Activated T-cell treated with anti-CD3 and anti-CD28 coated beads for 48 hours (primary cell): ENCODE results near the gene ISCU.
"Not testable (repeated sequence)": the region's sequence is repeated elsewhere in the genome, so short reads cannot be mapped to it uniquely, and the experiment has no call there.

Source experiments
- DNase-seq: peaks from one replicate; pipeline ENCODE4 v3.0.0-alpha.2; 2020; ENCODE audit warnings: low read depth

The ISCU gene

DNA sequence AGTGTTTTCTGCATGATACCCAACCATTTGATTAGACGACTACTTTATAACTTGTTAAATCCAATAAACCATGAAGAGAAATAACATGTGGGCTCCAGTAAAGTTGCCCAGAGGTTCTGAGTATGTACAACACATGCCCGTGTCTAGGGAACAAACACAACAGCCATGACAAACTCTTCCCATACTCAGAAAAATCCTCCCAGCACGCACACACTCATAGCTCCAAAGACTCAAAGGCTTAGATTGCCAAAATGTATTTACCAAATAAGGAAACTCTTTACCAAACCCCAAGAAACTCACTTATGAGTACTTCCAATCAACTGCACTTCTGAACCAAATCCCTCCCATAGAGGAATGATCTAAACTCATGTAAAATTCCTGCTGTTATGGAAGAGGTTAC is 18.7 kb upstream of the ISCU start:
- DNase-seq, result no peak

DNA sequence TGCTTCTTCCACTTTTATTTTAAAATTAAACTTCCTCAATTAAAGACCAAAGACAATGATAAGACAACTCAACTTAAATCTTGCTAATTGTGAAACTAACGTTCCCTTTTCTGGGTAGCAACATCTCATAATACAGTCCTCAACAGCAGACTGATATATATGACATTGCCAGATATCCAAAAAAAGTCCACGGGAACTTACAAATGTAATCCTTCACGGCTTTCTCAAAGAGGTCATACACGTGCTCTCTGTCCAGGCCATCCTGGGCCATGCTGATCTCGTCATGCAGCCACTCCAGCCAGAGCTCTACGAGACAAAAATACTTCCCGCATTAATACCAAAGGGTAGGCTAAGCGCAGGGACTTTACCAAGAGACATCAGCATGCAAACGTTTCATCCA is 14.7 kb upstream of the ISCU start:
- no peak for DNase-seq

DNA sequence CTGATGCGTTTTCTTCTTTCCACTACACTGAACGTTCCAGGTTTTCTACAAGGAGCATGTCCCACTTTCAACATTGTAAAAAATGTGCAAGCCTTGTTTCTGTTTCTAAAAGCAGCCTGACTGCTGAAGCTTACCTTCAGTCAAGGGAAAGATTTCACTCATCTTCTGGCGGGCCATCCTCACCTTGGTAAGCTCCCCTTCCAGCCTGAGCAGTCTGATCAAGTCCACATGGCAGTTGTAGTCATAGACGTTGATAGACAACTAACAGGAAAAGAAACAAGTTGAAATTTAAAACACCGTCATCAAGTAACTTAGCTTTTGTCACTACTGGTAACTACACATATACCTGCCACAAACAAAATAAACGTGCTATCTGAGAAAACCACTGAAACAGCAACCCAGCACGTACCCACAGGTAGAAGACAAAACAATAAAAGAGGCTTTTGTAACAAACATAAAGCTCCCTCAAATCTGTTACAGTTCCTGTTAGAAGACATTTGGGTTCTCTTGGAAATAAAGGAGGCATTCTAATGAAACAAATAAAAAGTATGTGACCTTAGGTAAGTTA is 13.4 kb upstream of the ISCU start:
- DNase-seq, result no peak

DNA sequence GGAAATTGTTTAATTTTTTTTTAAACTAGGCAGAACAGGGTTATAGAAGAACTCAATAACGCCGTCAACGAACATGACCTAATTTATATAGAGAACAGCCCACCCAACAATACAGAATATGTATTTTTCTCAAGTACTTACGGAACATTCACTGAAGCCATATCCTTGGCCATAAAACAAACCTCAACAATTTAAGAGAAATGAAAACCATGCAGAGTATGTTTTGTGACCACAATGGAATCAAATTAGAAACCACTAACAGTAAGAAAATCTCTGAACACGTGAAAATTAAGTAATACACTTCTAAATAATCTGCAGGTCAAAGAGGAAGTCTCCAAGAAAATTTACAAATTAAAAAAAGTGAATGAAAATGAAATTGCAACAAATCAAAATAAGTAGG is 10.9 kb upstream of the ISCU start:
- DNase-seq, result no peak

DNA sequence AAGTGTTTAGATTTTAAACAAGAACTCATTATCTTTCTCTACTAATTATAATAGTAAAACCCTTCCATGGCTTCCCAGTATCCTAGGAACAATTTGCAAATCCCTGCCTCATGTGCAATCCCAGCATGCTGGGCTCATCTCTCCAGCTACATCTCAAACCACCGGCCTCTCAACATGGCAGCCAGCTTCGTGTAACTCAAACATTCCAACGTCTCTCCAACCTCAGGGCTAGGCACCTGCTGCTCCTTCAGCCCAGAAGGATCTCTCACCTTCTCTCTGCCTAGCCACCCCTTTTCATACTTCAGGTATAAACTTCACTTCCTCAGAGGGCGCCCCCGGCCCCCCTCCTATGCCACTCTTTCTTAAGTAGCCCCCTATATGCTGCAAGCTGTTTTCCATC is 8.6 kb upstream of the ISCU start:
- DNase-seq, result no peak

DNA sequence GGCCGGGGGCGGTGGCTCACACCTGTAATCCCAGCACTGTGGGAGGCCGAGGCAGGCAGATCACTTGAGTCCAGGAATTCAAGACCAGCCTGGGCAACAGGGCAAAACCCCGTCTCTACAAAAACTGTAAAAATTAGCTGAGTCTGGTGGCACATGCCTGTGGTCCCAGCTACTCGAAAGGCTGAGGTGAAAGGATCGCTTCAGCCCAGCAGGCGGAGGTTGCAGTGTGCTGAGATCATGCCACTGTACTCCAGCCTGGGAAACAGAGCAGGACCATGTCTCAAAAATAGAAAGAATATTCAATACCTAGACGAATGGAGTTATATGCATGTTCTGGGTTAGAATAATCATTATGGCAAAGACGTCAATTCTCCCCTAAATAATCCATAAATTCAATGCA is 7.0 kb upstream of the ISCU start:
- not testable (repeated sequence) for DNase-seq

DNA sequence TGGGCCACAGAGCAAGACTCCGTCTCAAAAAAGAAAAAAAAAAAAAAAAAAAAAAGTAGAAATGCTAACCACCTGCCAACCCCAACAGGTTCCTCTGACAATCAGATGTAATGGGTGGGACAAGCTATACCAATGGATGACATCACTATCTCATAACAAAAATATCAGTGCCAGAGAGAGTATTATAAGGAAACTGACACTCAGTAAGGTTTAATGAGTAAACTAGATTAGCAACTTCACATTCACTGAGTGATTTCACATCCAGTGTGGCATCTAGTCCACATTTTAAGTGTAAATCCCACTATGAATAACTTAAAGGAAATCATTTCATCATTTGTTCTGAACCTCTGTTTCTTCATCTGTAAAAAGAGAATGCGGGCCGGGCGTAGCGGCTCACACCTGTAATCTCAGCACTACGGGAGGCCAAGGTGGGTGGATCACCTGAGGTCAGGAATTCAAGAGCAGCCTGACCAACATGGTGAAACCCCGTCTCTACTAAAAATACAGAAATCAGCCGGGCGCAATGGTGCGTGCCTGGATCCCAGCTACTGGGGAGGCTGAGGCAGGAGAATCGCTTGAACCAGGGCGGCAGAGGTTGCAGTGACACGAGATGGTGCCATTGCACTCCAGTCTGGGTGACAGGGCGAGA is 3.3 kb upstream of the ISCU start:
- peak; percentile 34 for DNase-seq

DNA sequence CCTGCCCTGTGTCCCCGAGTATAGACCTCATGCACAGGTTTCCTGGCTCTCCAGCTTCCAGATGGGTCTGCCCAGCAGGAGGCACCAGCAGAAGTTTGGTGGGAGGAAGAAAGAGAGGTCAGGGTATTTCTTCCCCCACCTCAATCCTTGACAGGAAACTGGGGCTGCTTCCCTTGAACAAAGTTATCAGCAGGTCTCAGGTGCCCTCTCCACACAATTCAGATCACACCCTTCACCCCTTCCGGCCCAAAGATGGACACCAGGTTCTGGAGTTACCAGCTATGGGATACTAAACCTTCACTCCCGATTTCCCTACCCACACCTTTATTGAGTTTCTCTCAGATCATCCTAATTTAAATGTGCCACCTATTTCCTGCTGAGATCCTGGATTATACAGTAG is 2.6 kb upstream of the ISCU start:
- DNase-seq, result no peak

DNA sequence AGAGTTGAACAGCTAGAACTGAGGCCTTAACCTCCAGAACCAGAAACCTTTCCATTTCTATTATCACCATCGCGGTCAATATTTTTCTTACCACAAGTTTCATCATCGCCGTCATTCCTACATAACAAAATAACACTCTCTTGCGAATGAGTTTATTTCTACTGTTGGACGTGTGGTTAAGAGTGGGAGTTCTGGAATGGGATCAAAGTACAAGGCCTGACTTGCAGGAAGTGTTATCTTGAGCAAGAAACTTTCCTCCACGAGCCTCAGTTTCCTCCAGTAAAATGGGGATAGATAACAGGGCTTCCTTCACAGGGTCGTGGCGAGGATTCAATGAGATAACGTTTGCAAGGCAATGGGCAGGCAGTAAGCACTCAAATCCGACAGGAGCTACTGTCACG is 2.1 kb upstream of the ISCU start:
- no peak for DNase-seq

DNA sequence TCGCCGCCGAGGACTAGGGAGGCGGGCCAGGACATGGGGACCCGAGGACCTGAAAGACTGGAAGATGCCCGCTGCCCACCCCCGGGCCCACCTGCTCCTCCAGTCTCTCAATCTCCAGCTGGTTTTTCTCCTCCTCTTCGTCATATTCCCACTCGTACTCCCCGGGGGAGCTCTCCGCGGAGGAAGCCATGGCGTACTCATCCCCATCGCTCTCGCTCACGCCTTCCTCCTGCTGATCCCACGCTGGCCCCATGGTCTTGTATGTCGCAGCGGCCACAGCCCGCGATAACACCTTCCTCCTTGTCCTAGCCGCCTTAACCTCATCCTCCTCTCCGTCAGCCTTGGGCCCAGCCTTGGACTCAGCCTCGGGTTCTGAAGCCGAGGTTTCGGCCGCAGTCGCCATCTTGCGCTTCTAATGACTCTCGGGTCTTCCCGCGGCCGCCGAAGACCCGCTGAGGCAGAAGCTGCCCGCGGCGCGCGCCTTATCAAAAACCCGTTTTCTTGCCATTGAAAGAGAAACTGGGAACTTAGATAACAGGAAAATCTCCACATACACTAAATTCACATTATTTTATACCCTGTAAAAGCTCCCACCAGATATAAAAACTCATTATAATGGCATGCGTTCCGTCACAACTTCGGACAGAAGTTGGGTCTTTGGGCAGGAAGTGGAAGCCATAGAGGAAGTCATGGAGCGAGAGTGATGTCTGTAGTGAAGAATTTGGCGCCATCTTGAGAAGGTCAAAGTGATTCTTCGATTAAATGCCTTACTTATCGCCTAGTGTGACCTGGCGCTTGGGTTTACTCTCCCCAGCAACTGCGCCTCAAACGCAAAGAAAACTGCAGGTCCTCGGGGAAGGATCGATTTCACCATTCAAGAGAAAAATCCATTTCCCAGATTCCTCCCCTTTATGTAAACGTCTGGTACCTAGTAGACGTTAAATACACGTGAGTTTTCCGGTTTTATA is 1.4 kb upstream of the ISCU start, which contains the start of gene SART3:
SART3 (minus strand) TSS at position 422 of the 968 bp plus-strand sequence; CDS start at position 403, 19 bp downstream.
- DNase-seq, result peak; percentile 74

DNA sequence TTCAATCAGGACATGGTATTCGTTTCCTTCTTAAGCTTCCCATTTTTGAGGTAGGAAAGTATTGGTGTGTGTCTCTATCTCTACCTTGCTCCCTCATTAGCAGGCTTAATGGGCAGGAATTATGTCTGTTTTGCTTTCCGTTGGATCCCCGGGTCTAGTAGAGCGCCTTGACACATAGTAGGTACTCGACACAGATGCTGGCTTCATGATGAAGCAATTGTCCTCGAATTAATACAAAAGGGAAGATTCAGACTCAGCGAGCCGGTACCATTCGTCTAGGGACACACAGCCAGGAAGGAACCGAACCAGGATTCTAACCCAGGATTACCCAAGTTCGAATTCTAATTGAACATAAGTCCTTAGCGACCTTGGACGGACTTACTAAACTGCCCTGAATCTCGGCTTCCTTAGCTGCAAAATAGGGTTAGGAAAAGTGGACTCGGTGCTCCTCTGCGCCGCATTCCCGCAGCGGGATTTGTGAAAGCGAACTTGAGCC is 496 bp upstream of the ISCU start:
- DNase-seq, result no peak

DNA sequence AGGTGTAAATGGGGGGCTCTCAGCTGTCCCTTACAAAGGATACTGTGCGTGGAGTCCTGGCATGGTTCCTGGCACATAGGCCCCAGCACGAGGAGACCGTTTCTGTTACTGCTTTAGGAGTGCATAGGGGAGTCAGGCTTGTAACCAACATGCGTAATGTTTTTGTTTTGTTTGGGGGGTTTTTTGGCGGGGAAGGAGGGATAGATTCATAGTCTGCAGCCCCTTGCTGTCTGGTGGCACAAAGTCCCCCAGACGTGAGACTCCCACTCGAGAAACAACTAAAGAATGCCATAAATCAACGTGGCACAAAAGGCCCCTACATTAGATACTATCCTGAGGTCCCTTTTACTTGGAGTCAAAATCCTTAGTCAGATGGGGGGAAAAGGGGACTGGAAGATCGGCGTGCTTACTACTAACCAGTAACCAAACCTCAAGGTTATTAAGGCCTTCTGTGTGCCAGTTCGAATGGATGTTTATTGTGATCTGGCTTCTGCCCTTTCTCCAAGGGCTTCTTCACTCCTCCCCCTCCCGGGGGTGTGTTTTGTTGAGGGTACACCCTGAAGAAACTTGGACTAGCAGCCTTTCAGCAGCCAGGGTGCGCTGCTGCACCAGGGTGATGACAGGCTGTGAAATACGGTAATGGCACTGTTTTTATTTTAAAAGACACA is 874 bp downstream of the ISCU start:
- DNase-seq, result peak; percentile 78

DNA sequence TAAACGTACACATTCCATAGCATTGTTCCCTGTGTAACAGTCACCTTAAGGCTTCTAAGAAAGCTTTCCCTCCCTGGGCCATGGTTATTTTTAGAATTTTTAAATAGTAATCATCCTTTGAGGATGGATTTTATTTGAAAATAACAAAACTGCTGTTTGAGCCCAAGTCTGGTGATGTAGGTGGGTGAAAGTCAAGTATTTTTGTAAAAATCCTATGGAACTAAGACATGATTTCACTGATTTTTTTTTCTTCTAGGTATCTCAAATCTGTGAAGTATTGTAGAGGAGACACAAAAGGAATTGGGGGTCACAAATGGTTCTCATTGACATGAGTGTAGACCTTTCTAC is 1.4 kb downstream of the ISCU start:
- DNase-seq, result no peak

DNA sequence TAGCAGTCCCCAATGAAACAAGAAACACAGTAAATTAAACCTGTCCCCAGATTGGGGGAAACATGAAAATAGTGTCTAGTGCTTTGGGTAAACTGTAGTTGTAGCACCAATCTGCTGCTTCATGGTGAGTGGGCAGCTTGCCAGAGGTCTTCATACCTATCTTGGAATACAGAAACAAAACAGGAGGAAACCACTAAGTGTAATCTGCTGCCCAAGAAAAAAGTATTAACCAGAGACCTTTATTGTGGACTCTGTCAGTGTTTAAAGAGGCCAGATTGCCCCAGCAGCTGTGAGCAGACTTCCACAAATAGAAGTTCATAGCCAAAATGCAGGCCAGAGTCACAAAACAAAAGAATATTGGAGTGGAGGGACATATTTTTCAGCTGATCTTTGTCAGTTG is 2.3 kb downstream of the ISCU start:
- DNase-seq, result no peak

DNA sequence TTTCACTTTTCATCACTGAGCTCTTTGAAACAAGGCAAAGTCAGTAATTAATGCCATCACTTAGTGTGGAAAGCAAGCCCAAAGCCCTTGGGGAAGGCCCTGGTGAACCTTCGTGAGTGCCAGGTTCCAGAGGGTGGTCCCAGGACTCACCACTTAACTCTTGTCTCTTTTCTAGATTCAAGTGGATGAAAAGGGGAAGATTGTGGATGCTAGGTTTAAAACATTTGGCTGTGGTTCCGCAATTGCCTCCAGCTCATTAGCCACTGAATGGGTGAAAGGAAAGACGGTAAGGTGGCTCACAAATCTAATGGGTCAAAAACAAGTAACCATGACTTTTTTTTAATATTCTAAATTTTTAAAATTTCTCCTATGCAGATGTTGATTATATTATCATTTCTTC is 2.8 kb downstream of the ISCU start:
- DNase-seq, result no peak

DNA sequence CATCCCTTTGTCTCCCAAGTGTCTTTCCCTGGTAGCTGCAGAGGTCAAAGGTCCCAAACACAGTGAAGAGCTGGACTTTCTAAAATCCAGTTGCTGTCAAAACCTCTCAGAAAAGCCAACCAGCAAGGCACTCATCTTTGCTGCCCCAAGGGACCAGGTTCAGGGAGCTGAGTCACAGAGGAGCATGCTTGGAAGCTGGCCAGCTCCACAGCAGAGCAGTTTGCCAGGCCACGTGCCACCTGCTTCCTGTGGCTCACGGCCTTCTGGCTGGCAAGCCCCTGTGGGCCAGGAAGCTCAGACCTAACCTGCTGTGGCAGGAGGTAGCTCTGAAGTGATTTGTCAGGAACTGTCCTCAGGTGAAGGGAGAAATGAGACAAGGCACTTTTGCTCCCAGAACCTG is 3.6 kb downstream of the ISCU start:
- peak; percentile 37 for DNase-seq

DNA sequence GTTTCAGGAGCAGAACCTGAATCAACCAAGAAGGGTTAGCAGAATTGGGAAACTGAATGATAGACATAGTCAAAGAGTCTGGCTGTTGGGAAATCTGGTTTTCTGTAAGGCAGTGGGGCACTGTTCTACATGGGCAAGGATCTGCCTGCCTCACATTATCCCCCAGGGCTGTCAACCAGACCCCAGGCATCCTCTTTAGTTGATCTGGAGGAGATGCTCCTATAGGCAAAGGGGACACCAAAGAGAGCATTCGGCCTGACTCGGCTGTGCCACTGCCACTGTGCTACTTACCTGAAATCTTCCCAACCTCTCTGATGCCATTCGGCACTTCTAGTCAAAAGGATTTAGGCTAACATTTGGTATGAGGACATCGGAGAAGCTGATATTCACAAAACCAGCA is 4.1 kb downstream of the ISCU start:
- DNase-seq, result no peak

DNA sequence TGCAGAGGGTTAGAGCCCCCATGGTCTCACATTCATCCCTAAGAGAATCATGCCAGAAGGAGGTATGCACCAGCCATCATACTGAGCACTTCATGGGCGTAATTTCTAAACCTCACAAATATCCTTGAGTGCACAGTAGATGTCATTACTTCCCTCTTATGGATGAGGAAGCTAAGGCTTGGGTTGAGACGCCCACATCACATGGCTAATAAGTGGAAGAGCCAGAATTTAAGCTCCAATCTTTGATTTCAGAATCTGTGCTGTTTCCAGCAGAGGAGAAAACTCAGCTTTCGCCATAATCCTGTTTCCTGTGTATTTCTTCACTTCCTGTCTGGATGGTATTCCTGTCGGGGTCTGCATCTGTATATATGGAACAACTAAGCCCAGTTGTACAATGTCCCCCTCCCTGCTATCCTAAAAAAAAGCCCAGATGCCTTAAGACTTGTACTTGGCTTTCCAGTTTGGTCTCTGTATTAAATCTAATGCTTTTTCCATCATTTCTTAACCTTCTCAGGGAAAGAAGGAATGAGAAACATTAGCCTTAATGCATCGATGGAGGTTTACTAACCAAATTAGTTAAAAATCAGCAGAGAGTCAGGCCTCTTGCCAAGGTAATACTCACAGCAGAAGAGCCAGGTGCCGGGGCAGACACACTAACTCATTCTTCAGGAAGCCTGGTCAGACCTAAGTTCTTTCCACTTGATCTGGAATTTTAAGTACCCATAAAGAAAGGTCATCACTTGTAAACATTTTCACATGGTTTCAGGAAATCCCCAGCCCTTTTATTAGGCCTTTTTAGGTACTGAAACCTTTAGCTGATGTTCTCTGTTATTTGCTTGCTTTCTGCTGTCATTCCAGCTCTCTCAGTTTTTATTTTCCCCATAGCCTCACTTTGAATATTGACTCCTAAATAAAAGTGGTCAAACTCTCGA is 5.3 kb downstream of the ISCU start:
- DNase-seq, result no peak

DNA sequence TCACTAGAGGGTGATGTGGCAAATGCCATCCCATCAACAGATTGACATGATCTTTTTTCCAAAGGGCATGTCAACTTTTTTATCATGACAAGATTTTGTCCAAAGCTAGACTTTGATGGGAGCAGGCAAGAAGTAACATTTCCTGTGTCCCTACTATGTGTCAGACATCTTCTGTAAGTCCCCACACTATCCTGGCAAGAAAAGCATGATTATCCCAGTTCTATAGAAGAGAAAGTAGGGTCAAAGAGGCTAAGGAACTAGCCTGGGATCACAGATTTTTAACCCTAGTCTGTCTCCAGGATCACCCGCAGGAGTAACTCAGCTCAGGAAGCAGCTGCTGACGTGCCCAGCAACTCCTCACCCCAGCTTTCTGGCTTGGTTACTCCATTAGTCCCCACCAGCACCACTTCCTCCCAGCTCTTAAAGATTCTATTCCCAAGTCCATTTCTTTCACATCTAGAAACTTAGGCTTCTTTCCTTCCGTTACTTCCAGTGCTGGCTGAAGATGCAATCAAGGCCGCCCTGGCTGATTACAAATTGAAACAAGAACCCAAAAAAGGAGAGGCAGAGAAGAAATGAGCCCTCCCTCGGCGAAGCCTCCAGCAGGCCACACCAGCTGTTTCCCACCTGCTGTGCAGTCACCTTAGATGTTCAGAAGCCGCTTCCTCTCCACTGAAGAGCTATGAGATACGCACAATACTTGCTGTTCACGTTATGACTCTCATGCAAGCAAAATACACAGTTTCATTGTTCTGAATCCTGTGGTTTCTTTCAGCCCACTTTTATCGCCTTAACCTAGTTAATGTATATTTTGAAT is 6.2 kb downstream of the ISCU start:
- DNase-seq, result peak; percentile 56
